IMR-90 (cell line): ENCODE measurements around the gene FBXW11. TPM values are rescaled to one million over a fixed set of nuclear protein-coding genes. Genes with fewer than 3 reads are reported as not detected.

Experiments
- ATAC-seq: fragments of 200-7000 bp; cut with Tn5 transposase; 2 replicates; pipeline ENCODE4 v1.9.1; 2020; ENCODE audit warnings: low read depth, mild to moderate bottlenecking, moderate library complexity
- BruUV-seq: library from RNA; stranded (reverse); fragments of 400-500 nt; replicated peaks from 2 replicates; lab custom pipeline; 2021; lab: Mats Ljungman, UMichigan
- CTCF ChIA-PET: fragments of 300-600 bp; formaldehyde crosslinking; extraction: SDS; loops from one replicate; lab custom pipeline; 2021; ENCODE audit warnings: antibody characterized with exemption; lab: Yijun Ruan, JAX
- POLR2A ChIA-PET: fragments of 300-600 bp; sonication (Branson Sonifier 250); formaldehyde crosslinking; loops from one replicate; lab custom pipeline; 2022; ENCODE audit warnings: antibody characterized with exemption; ENCODE audit not compliant: unreplicated experiment; lab: Charles Lee
- DNase-seq: peaks from one replicate; pipeline ENCODE4 v3.0.0; 2013
- H2AFZ ChIP-seq: replicated peaks from 2 replicates; pipeline ENCODE3; 2013; ENCODE audit warnings: low read length, mild to moderate bottlenecking; ENCODE audit not compliant: poor library complexity
- H2AK5ac ChIP-seq: 2 replicates; pipeline ENCODE4 v1.6.1; 2013; ENCODE audit warnings: low read depth, low read length, inconsistent platforms
- H2AK9ac ChIP-seq: replicated peaks from 2 replicates; pipeline ENCODE3; 2013; ENCODE audit warnings: mild to moderate bottlenecking, low read depth, low read length, moderate library complexity; ENCODE audit not compliant: poor library complexity
- H2BK120ac ChIP-seq: 2 replicates; pipeline ENCODE4 v1.6.1; 2013; ENCODE audit warnings: low read depth, low read length, inconsistent platforms
- H2BK15ac ChIP-seq: 3 replicates; pipeline ENCODE4 v1.6.1; 2013; ENCODE audit warnings: low read depth, low read length, inconsistent platforms
- H2BK20ac ChIP-seq: 2 replicates; pipeline ENCODE4 v1.6.1; 2013; ENCODE audit warnings: low read depth, mild to moderate bottlenecking, inconsistent platforms, low read length, moderate library complexity
- H2BK5ac ChIP-seq: 2 replicates; pipeline ENCODE4 v1.6.1; 2013; ENCODE audit warnings: mild to moderate bottlenecking, low read depth, low read length, inconsistent platforms; ENCODE audit not compliant: poor library complexity, severe bottlenecking
- H3K14ac ChIP-seq: replicated peaks from 2 replicates; pipeline ENCODE4 v1.6.1; 2013; ENCODE audit warnings: low read depth, low read length, inconsistent platforms
- H3K18ac ChIP-seq: 2 replicates; pipeline ENCODE4 v1.6.1; 2013; ENCODE audit warnings: low read depth, low read length, control low read depth
- H3K23ac ChIP-seq: 2 replicates; pipeline ENCODE4 v1.6.1; 2013; ENCODE audit warnings: low read depth, low read length, inconsistent platforms
- H3K27ac ChIP-seq: 2 replicates; pipeline ENCODE4 v1.5.1; 2013; ENCODE audit warnings: mild to moderate bottlenecking, control low read depth, low read length; ENCODE audit not compliant: insufficient read depth
- H3K27me3 ChIP-seq: 2 replicates; pipeline ENCODE4 v1.6.1; 2013; ENCODE audit warnings: low read length; ENCODE audit not compliant: control insufficient read depth, insufficient read depth
- H3K36me3 ChIP-seq: 2 replicates; pipeline ENCODE4 v1.6.1; 2013; ENCODE audit warnings: low read length, mixed read lengths; ENCODE audit not compliant: control insufficient read depth, insufficient read depth
- H3K4ac ChIP-seq: 2 replicates; pipeline ENCODE4 v1.6.1; 2013; ENCODE audit warnings: low read depth, low read length, inconsistent platforms
- H3K4me1 ChIP-seq: 2 replicates; pipeline ENCODE4 v1.6.1; 2013; ENCODE audit warnings: low read length, mixed read lengths; ENCODE audit not compliant: control insufficient read depth, insufficient read depth
- H3K4me2 ChIP-seq: 2 replicates; pipeline ENCODE4 v1.6.1; 2013; ENCODE audit warnings: low read depth, mild to moderate bottlenecking, control low read depth, low read length, moderate library complexity
- H3K4me3 ChIP-seq: 2 replicates; pipeline ENCODE4 v1.5.1; 2013; ENCODE audit warnings: low read depth, mild to moderate bottlenecking, control low read depth, low read length, moderate library complexity; ENCODE audit not compliant: insufficient read depth
- H3K56ac ChIP-seq: 2 replicates; pipeline ENCODE4 v1.6.1; 2013; ENCODE audit warnings: low read length, inconsistent platforms; ENCODE audit not compliant: insufficient read depth; ENCODE audit errors: extremely low read depth
- H3K79me1 ChIP-seq, 2 experiments: 2 replicates each; pipeline ENCODE4 v1.6.1; 2013; ENCODE audit warnings: low read length in 2 of 2, inconsistent platforms in 1 of 2, low read depth in 1 of 2
- H3K9ac ChIP-seq: 2 replicates; pipeline ENCODE4 v1.6.1; 2013; ENCODE audit warnings: low read depth, low read length, control low read depth
- H3K9me1 ChIP-seq: 2 replicates; pipeline ENCODE4 v1.6.1; 2013; ENCODE audit warnings: low read length, inconsistent platforms; ENCODE audit not compliant: insufficient read depth
- H3K9me3 ChIP-seq: 2 replicates; pipeline ENCODE4 v1.6.1; 2013; ENCODE audit warnings: low read length; ENCODE audit not compliant: control insufficient read depth, insufficient read depth
- H4K20me1 ChIP-seq: 2 replicates; pipeline ENCODE4 v1.6.1; 2013; ENCODE audit warnings: low read length, inconsistent platforms; ENCODE audit not compliant: insufficient read depth
- H4K5ac ChIP-seq: 2 replicates; pipeline ENCODE4 v1.6.1; 2013; ENCODE audit warnings: mild to moderate bottlenecking, low read depth, low read length, control low read depth
- H4K8ac ChIP-seq, 2 experiments: 2 replicates each; pipeline ENCODE4 v1.6.1; 2013; ENCODE audit warnings: low read depth in 2 of 2, low read length in 2 of 2, control low read depth in 1 of 2, inconsistent platforms in 1 of 2
- H4K91ac ChIP-seq: 2 replicates; pipeline ENCODE4 v1.6.1; 2013; ENCODE audit warnings: low read depth, low read length, inconsistent platforms; ENCODE audit not compliant: insufficient read depth
- BHLHE40 ChIP-seq: fragments of 150-350 bp; IDR thresholded peaks from 2 replicates; pipeline ENCODE4 v1.6.1; 2016; ENCODE audit warnings: mild to moderate bottlenecking, low read depth, low read length
- CHD1 ChIP-seq: IDR thresholded peaks from 2 replicates; pipeline ENCODE4 v1.6.1; 2012; ENCODE audit warnings: low read depth, low read length, improper control_type of control experiment
- FOS ChIP-seq: fragments of 150-350 bp; IDR thresholded peaks from 2 replicates; pipeline ENCODE4 v1.6.1; 2016; ENCODE audit warnings: low read depth, low read length
- MAFK ChIP-seq: IDR thresholded peaks from 2 replicates; pipeline ENCODE4 v1.6.1; 2012; ENCODE audit warnings: low read depth, low read length, improper control_type of control experiment
- MAZ ChIP-seq: IDR thresholded peaks from 2 replicates; pipeline ENCODE4 v1.6.1; 2012; ENCODE audit warnings: low read depth, mild to moderate bottlenecking, low read length, improper control_type of control experiment, moderate library complexity, borderline replicate concordance
- MXI1 ChIP-seq: IDR thresholded peaks from 2 replicates; pipeline ENCODE4 v1.6.1; 2012; ENCODE audit warnings: low read depth, mild to moderate bottlenecking, low read length, moderate library complexity, borderline replicate concordance
- NFE2L2 ChIP-seq: fragments of 150-350 bp; IDR thresholded peaks from 2 replicates; pipeline ENCODE4 v1.6.1; 2016; ENCODE audit warnings: low read depth, mild to moderate bottlenecking, low read length
- POLR2A ChIP-seq: IDR thresholded peaks from 2 replicates; pipeline ENCODE4 v1.6.1; 2012; ENCODE audit warnings: mild to moderate bottlenecking, low read depth, low read length
- RAD21 ChIP-seq: IDR thresholded peaks from 2 replicates; pipeline ENCODE4 v1.6.1; 2012; ENCODE audit warnings: low read length, improper control_type of control experiment
- RCOR1 ChIP-seq: IDR thresholded peaks from 2 replicates; pipeline ENCODE4 v1.6.1; 2012; ENCODE audit warnings: mild to moderate bottlenecking, low read length, improper control_type of control experiment; ENCODE audit not compliant: insufficient replicate concordance
- RFX5 ChIP-seq: IDR thresholded peaks from 2 replicates; pipeline ENCODE4 v1.8.0; 2012; ENCODE audit warnings: low read depth, mild to moderate bottlenecking, low read length, moderate library complexity
- SMC3 ChIP-seq: fragments of 150-350 bp; IDR thresholded peaks from 2 replicates; pipeline ENCODE4 v1.6.1; 2016; ENCODE audit warnings: low read depth, mild to moderate bottlenecking, antibody characterized with exemption, low read length, moderate library complexity
- WGBS, 2 experiments: methylation state at CpG; one replicate each; pipeline versions ENCODE4 v1.1.5 to v1.1.7; 2013; ENCODE audit warnings: missing lambda C conversion rate in 2 of 2; ENCODE audit not compliant: insufficient read length in 1 of 2; ENCODE audit errors: extremely low coverage in 2 of 2; 5-methylcytosine and 5-hydroxymethylcytosine counted together
- dilution Hi-C: fragments of 300-500 bp; cut with HindIII; formaldehyde crosslinking; loops from one replicate; pipeline ENCODE4 v1.14.3; 2018; ENCODE audit warnings: low sequenced_read_pairs; ENCODE audit not compliant: unreplicated experiment
- in situ Hi-C: fragments of 300-500 bp; cut with MboI; formaldehyde crosslinking; loops from 3 replicates; pipeline ENCODE4 v1.14.3; 2019; ENCODE audit warnings: low sequenced_read_pairs, inconsistent platforms, mixed read lengths
- intact Hi-C: fragments of 100-400 bp; cut with micrococcal nuclease; formaldehyde crosslinking; loops from 2 replicates; pipeline ENCODE4 v1.10.0; 2022
- polyA plus RNA-seq, 3 experiments: library from polyadenylated mRNA; depleted of rRNA; stranded (reverse); fragments of >200 nt; gene quantifications; 2 replicates each; pipeline ENCODE4 v1.2.3, GENCODE V29; 2012; ENCODE audit warnings: low replicate concordance in 1 of 3
- total RNA-seq: library from RNA; depleted of rRNA; stranded (reverse); fragments of >200 nt; gene quantifications from 2 replicates; pipeline ENCODE4 v1.2.3, GENCODE V29; 2012
- TF ChIP-seq, protein P1 (sequence below): fragments of 150-350 bp; IDR thresholded peaks from 2 replicates; pipeline ENCODE4 v1.6.1; 2017; ENCODE audit warnings: mild to moderate bottlenecking, antibody characterized with exemption, low read length, low read depth
- TF ChIP-seq, protein P2 (sequence below): conservative IDR thresholded peaks from 2 replicates; pipeline ENCODE4 v1.5.1; 2012; ENCODE audit warnings: mild to moderate bottlenecking, low read depth, low read length, improper control_type of control experiment
- TF ChIP-seq, protein P3 (sequence below): fragments of 150-350 bp; IDR thresholded peaks from 2 replicates; pipeline ENCODE4 v1.6.1; 2016; ENCODE audit warnings: low read depth, mild to moderate bottlenecking, low read length, moderate library complexity, borderline replicate concordance

The FBXW11 gene
- total and polyA plus RNA-seq, 2 of the 4 experiments (the other 2 are of a cell fraction), result 34.3 to 97.1 TPM

DNA sequence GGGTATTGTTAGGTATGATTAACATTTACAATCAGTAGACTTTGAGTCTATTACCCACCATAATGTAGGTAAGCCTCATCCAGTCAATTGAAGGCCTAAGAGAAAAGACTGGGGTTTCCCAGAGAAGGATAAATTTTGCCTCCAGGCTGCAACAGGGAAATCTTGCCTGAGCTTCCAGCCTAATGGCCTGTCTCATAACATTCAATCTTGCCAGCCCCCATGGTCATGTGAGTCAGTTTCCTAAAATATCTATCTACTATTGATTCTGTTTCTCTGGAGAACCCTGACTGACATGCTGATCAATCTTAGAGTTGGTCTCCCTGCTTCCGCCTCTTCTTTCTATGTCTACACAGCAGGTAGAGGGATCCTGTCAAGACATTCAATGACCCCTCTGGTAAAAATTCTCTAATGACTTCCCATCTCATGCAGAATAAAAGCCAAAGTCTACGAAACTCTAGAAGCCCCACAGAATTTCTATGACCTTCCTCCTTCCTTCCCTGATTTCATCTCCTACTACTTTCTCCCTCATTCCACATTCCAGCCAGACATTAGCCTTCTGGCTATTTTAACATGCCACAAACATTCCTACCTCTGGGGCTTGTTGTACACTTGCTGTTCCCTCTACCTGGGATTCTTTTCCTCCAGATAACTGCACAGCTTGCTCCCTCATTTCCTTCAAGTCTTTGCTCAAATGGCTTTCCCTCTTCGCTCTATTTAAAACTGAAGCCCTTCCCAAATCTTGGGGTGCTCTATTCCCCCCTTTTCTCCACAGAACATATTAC, 60.2 kb downstream of the FBXW11 start:
- no TSS peak for BruUV-seq
- DNase-seq (no peak), ATAC-seq (no peak)
- Histone ChIP-seq H2BK120ac (no peak overlapping the region), H4K20me1 (peaks cover 33% of the 10 kb centered on the region), H3K14ac (no peak overlapping the region), H3K9me3 (no peaks in the 10 kb centered on the region), H3K23ac (no peak overlapping the region), H3K4me3 (no peak overlapping the region), H2AK9ac (no peak overlapping the region), H3K9ac (no peak overlapping the region), H3K4me2 (no peak overlapping the region), H3K36me3 (no peaks in the 10 kb centered on the region), H3K18ac (0 out of 2 replicates have a peak overlapping the region, but pooled peaks have one; percentile 6), H3K27me3 (no peaks in the 10 kb centered on the region), H4K91ac (no peak overlapping the region), H2BK15ac (no peak overlapping the region), H3K27ac (no peak overlapping the region), H3K79me1 (peaks cover 20 to 50% of the 10 kb centered on the region in 2 experiments; a peak in 3 of 4 replicates), H2BK5ac (peak overlapping the region; percentile 34), H2AFZ (no peak overlapping the region), H4K5ac (no peak overlapping the region), H2AK5ac (no peak overlapping the region), H3K56ac (no peak overlapping the region), H3K4me1 (no peaks in the 10 kb centered on the region; the same call in 1 of the 2 replicates), H3K9me1 (peaks cover 3% of the 10 kb centered on the region; the same call in 1 of the 2 replicates), H4K8ac (no peak overlapping the region), H3K4ac (no peak overlapping the region; the same call in 1 of the 2 replicates), H2BK20ac (no peak overlapping the region)
- 94% methylated on average over 3 of the region's 3 CpGs; no CpG with 5 or more reads in 1 of the 2 experiments for WGBS, 2 experiments
- intact Hi-C loops (no loop called here), dilution Hi-C loops (no loop called here), in situ Hi-C loops (no loop called here)
- ChIA-PET POLR2A (no interaction called here), CTCF (no interaction called here)
- TF ChIP-seq SMC3 (no peak), FOS (no peak), POLR2A (no peak), MAFK (no peak), RAD21 (no peak), RFX5 (no peak), CHD1 (no peak), NFE2L2 (no peak), RCOR1 (no peak), MXI1 (no peak), MAZ (no peak), BHLHE40 (no peak)
- TF ChIP-seq, protein P1, sequence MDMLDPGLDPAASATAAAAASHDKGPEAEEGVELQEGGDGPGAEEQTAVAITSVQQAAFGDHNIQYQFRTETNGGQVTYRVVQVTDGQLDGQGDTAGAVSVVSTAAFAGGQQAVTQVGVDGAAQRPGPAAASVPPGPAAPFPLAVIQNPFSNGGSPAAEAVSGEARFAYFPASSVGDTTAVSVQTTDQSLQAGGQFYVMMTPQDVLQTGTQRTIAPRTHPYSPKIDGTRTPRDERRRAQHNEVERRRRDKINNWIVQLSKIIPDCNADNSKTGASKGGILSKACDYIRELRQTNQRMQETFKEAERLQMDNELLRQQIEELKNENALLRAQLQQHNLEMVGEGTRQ, result no peak
- TF ChIP-seq, protein P2, sequence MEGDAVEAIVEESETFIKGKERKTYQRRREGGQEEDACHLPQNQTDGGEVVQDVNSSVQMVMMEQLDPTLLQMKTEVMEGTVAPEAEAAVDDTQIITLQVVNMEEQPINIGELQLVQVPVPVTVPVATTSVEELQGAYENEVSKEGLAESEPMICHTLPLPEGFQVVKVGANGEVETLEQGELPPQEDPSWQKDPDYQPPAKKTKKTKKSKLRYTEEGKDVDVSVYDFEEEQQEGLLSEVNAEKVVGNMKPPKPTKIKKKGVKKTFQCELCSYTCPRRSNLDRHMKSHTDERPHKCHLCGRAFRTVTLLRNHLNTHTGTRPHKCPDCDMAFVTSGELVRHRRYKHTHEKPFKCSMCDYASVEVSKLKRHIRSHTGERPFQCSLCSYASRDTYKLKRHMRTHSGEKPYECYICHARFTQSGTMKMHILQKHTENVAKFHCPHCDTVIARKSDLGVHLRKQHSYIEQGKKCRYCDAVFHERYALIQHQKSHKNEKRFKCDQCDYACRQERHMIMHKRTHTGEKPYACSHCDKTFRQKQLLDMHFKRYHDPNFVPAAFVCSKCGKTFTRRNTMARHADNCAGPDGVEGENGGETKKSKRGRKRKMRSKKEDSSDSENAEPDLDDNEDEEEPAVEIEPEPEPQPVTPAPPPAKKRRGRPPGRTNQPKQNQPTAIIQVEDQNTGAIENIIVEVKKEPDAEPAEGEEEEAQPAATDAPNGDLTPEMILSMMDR, result no peak
- TF ChIP-seq, protein P3, sequence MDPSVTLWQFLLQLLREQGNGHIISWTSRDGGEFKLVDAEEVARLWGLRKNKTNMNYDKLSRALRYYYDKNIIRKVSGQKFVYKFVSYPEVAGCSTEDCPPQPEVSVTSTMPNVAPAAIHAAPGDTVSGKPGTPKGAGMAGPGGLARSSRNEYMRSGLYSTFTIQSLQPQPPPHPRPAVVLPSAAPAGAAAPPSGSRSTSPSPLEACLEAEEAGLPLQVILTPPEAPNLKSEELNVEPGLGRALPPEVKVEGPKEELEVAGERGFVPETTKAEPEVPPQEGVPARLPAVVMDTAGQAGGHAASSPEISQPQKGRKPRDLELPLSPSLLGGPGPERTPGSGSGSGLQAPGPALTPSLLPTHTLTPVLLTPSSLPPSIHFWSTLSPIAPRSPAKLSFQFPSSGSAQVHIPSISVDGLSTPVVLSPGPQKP, result no peak
